Parathyroid adenoma (tissue), 2 donors: ENCODE results near the gene FEZF1.

Experiments used
- H2AFZ ChIP-seq: fragments of 300-600 bp; sonication (generic); one replicate; pipeline ENCODE4 v1.7.0; 2017; ENCODE audit warnings: antibody characterized with exemption, mild to moderate bottlenecking
- H3K27ac ChIP-seq: fragments of 300-600 bp; sonication (generic); one replicate; pipeline ENCODE4 v1.7.0; 2017
- H3K27me3 ChIP-seq: fragments of 300-600 bp; sonication (generic); one replicate; pipeline ENCODE4 v1.7.0; 2017; ENCODE audit warnings: low read length; ENCODE audit not compliant: control insufficient read depth, insufficient read depth
- H3K36me3 ChIP-seq: fragments of 300-600 bp; sonication (generic); one replicate; pipeline ENCODE4 v1.7.0; 2017; ENCODE audit warnings: low read length; ENCODE audit not compliant: control insufficient read depth, insufficient read depth
- H3K4me1 ChIP-seq: fragments of 300-600 bp; sonication (generic); one replicate; pipeline ENCODE4 v1.7.0; 2017; ENCODE audit warnings: control low read depth
- H3K4me2 ChIP-seq: fragments of 300-600 bp; sonication (generic); one replicate; pipeline ENCODE4 v1.7.0; 2017; ENCODE audit warnings: low read length
- H3K4me3 ChIP-seq: fragments of 300-600 bp; sonication (generic); one replicate; pipeline ENCODE4 v1.7.0; 2017; ENCODE audit warnings: low read depth, low read length
- H3K79me2 ChIP-seq: fragments of 300-600 bp; sonication (generic); one replicate; pipeline ENCODE4 v1.7.0; 2017; ENCODE audit warnings: control low read depth
- H3K9ac ChIP-seq: fragments of 300-600 bp; sonication (generic); one replicate; pipeline ENCODE4 v1.7.0; 2017; ENCODE audit warnings: mild to moderate bottlenecking
- H3K9me3 ChIP-seq: fragments of 300-600 bp; sonication (generic); one replicate; pipeline ENCODE4 v1.7.0; 2017; ENCODE audit warnings: low read length; ENCODE audit not compliant: control insufficient read depth
- CTCF ChIP-seq: fragments of 300-600 bp; sonication (generic); IDR thresholded peaks from one replicate; pipeline ENCODE4 v1.7.0; 2017; ENCODE audit warnings: antibody characterized with exemption, mild to moderate bottlenecking
- donor health status: primary hyperparathyroidism.

FEZF1 gene

DNA sequence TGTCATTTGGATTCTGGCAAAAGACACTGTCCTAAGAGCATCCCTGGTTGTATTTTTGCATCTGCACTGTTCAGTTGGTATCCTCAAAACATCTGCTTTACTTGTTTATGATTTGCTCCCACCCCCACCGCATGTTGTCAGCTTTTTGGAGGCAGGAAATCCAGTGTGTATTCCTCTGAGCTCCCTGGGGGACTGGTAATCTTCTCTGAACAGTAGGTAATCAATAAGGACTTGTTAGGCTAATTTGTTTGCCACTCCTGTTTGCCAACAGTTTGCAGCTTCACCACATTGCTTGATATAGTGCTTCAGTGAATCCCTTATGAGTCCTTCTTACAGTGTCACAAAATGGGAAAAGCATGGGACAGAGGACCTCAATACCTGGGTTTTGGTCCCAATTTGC, 49.1 kb downstream of the FEZF1 start:
- no peak overlapping the region for H3K4me2 ChIP-seq
- no peaks in the 10 kb centered on the region for H3K27me3 ChIP-seq
- no peaks in the 10 kb centered on the region for H3K9me3 ChIP-seq
- H3K36me3 ChIP-seq: no peaks in the 10 kb centered on the region
- H3K79me2 ChIP-seq: no peaks in the 10 kb centered on the region
- H3K4me3 ChIP-seq: no peak overlapping the region
- H3K9ac ChIP-seq: no peak overlapping the region
- H3K27ac ChIP-seq: no peak overlapping the region
- H2AFZ ChIP-seq: no peak overlapping the region
- TF ChIP-seq CTCF: no peak
- no peaks in the 10 kb centered on the region for H3K4me1 ChIP-seq
